K562 (cell line): ENCODE results near the gene SORCS2. TPM values are rescaled to one million over a fixed set of nuclear protein-coding genes. Genes with fewer than 3 reads are reported as not detected.

Experiments
- ATAC-seq: fragments of 200-7000 bp; cut with Tn5 transposase; 3 replicates; pipeline ENCODE4 v1.9.1; 2020; ENCODE audit warnings: moderate library complexity
- BruUV-seq: library from RNA; stranded (reverse); fragments of 400-500 nt; replicated peaks from 2 replicates; lab custom pipeline; 2021; lab: Mats Ljungman, UMichigan
- CTCF ChIA-PET: fragments of 300-600 bp; formaldehyde crosslinking; extraction: SDS; loops from one replicate; lab custom pipeline; 2021; ENCODE audit warnings: low intra/inter-chr PET ratio; lab: Yijun Ruan, JAX
- POLR2A ChIA-PET: fragments of 300-600, 350-650 bp; sonication (Branson Sonifier 250); formaldehyde crosslinking; extraction: SDS; loops from one replicate; lab custom pipeline; 2021; ENCODE audit warnings: antibody characterized with exemption, inconsistent platforms; lab: Yijun Ruan, JAX
- DNase-seq, 4 experiments: peaks; one replicate each; pipeline versions ENCODE4 v3.0.0 to v3.0.0-alpha.2; 2011 to 2018; ENCODE audit warnings: low spot score in 3 of 4, mixed read lengths in 3 of 4; ENCODE audit errors: extremely low read depth in 1 of 4
- FAIRE-seq: peaks from 2 replicates; lab custom pipeline; 2011; peaks lifted over from hg19 to GRCh38; lab: Jason Lieb, UNC
- H2AFZ ChIP-seq: 2 replicates; pipeline ENCODE4 v1.6.0; 2011; ENCODE audit warnings: low read depth, low read length, control low read depth, inconsistent platforms
- H3K27ac ChIP-seq: fragments of 200-600 bp; 3 replicates; pipeline ENCODE4 v1.8.0; 2011; ENCODE audit warnings: low read depth, mild to moderate bottlenecking, control low read depth, inconsistent platforms, low read length, moderate library complexity, mixed read lengths; ENCODE audit errors: extremely low read depth
- H3K27me3 ChIP-seq, 2 experiments: fragments of 300-600 bp in 1 of 2; 2 replicates in 1 of 2; 3 replicates in 1 of 2; pipeline versions ENCODE4 v1.6.0 to v1.8.0; 2011; ENCODE audit warnings: inconsistent platforms in 2 of 2, low read length in 2 of 2, mild to moderate bottlenecking in 1 of 2, mixed read lengths in 1 of 2, moderate library complexity in 1 of 2; ENCODE audit not compliant: control insufficient read depth in 2 of 2, insufficient read depth in 2 of 2
- H3K36me3 ChIP-seq: fragments of 300-600 bp; 3 replicates; pipeline ENCODE4 v1.8.0; 2011; ENCODE audit warnings: mild to moderate bottlenecking, low read length, inconsistent platforms; ENCODE audit not compliant: control insufficient read depth, insufficient read depth
- H3K4me1 ChIP-seq, 2 experiments: fragments of 200-600 bp in 1 of 2; replicated peaks in 1 of 2; 2 replicates in 1 of 2; 3 replicates in 1 of 2; pipeline versions ENCODE4 v1.5.1 to v1.8.0; 2011; ENCODE audit warnings: inconsistent platforms in 2 of 2, low read length in 2 of 2, mild to moderate bottlenecking in 1 of 2, mixed read lengths in 1 of 2, moderate library complexity in 1 of 2; ENCODE audit not compliant: control insufficient read depth in 2 of 2, insufficient read depth in 2 of 2
- H3K4me2 ChIP-seq: 2 replicates; pipeline ENCODE4 v1.6.1; 2011; ENCODE audit warnings: low read length, control low read depth, inconsistent platforms, mixed read lengths; ENCODE audit not compliant: insufficient read depth
- H3K4me3 ChIP-seq: fragments of 200-600 bp; sonication (generic), shearing (Covaris generic); 2 replicates; pipeline ENCODE4 v1.5.1; 2016; ENCODE audit warnings: control low read depth, inconsistent platforms
- H3K79me2 ChIP-seq: fragments of 200-600 bp; 3 replicates; pipeline ENCODE4 v1.8.0; 2011; ENCODE audit warnings: low read length, inconsistent platforms; ENCODE audit not compliant: control insufficient read depth, insufficient read depth
- H3K9ac ChIP-seq, 2 experiments: 2 replicates each; pipeline versions ENCODE4 v1.6.0 to v1.6.1; 2011; ENCODE audit warnings: low read depth in 2 of 2, low read length in 2 of 2, control low read depth in 1 of 2, inconsistent platforms in 1 of 2, mild to moderate bottlenecking in 1 of 2, mixed read lengths in 1 of 2; ENCODE audit not compliant: insufficient read depth in 1 of 2
- H3K9me1 ChIP-seq: one replicate; pipeline ENCODE4 v1.6.0; 2011; ENCODE audit warnings: inconsistent platforms, mild to moderate bottlenecking, low read length, moderate library complexity; ENCODE audit not compliant: control insufficient read depth, insufficient read depth
- H3K9me3 ChIP-seq: replicated peaks from 2 replicates; pipeline ENCODE4 v1.5.1; 2011; ENCODE audit warnings: low read depth, low read length, inconsistent platforms; ENCODE audit not compliant: control insufficient read depth, insufficient read depth
- H4K20me1 ChIP-seq: replicated peaks from 2 replicates; pipeline ENCODE4 v1.6.1; 2011; ENCODE audit warnings: low read length, inconsistent platforms, mixed read lengths; ENCODE audit not compliant: control insufficient read depth, insufficient read depth
- CBX8 ChIP-seq: fragments of 200-600 bp; sonication (generic); IDR thresholded peaks from 2 replicates; pipeline ENCODE4 v1.6.1; 2012; ENCODE audit warnings: borderline replicate concordance, mixed run types, low read depth, mild to moderate bottlenecking, moderate library complexity, mixed read lengths, low read length, control low read depth, inconsistent platforms; ENCODE audit not compliant: poor library complexity, severe bottlenecking; ENCODE audit errors: extremely low read depth
- CEBPG ChIP-seq, 3 experiments: fragments of 200-800 bp in 1 of 3; sonication (Bioruptor generic) in 1 of 3; sonication (generic) in 1 of 3; formaldehyde crosslinking in 1 of 3; IDR thresholded peaks in 2 of 3; conservative IDR thresholded peaks in 1 of 3; 2 replicates each; pipeline versions ENCODE4 v1.6.1 to v1.8.0; 2016 to 2022; ENCODE audit warnings: missing compliant biosample characterization in 2 of 3, missing genetic modification characterization in 2 of 3, mild to moderate bottlenecking in 1 of 3, missing genetic modification reagents in 1 of 3
- CXXC5 ChIP-seq: fragments of 250-450 bp; sonication (Bioruptor Pico); IDR thresholded peaks from 2 replicates; pipeline ENCODE4 v1.8.0; 2022; ENCODE audit warnings: inconsistent platforms, mild to moderate bottlenecking, moderate library complexity
- FIP1L1 ChIP-seq: fragments of 200-400 bp; formaldehyde crosslinking; IDR thresholded peaks from 2 replicates; pipeline ENCODE4 v1.6.1; 2018; ENCODE audit warnings: mild to moderate bottlenecking, low read depth, low read length; ENCODE audit not compliant: poor library complexity, severe bottlenecking
- FOXP1 ChIP-seq: sonication (generic); formaldehyde crosslinking; IDR thresholded peaks from 2 replicates; pipeline ENCODE4 v1.8.0; 2022; ENCODE audit warnings: mild to moderate bottlenecking, missing genetic modification reagents
- GMEB1 ChIP-seq: fragments of 250-450 bp; sonication (Bioruptor Pico); IDR thresholded peaks from 2 replicates; pipeline ENCODE4 v1.4.0; 2020; ENCODE audit warnings: mild to moderate bottlenecking
- PCBP2 ChIP-seq: fragments of 200-400 bp; formaldehyde crosslinking; IDR thresholded peaks from 2 replicates; pipeline ENCODE4 v1.6.1; 2018; ENCODE audit warnings: low read length, low read depth, mild to moderate bottlenecking, moderate library complexity; ENCODE audit not compliant: poor library complexity, severe bottlenecking
- PHB ChIP-seq: fragments of 250-450 bp; sonication (Bioruptor Pico); IDR thresholded peaks from 2 replicates; pipeline ENCODE4 v1.5.0; 2021
- PHF21A ChIP-seq: fragments of 450-650 bp; IDR thresholded peaks from 2 replicates; pipeline ENCODE4 v1.6.1; 2017; ENCODE audit warnings: low read depth, borderline replicate concordance
- POLR3A ChIP-seq: IDR thresholded peaks from 2 replicates; pipeline ENCODE4 v1.6.1; 2011; ENCODE audit warnings: borderline replicate concordance, mild to moderate bottlenecking, moderate library complexity; ENCODE audit not compliant: insufficient read length, insufficient read depth; ENCODE audit errors: extremely low read depth
- PTBP1 ChIP-seq: fragments of 200-400 bp; formaldehyde crosslinking; IDR thresholded peaks from 2 replicates; pipeline ENCODE4 v1.6.1; 2017; ENCODE audit warnings: low read depth, low read length
- SMAD2 ChIP-seq: fragments of 150-350 bp; IDR thresholded peaks from 2 replicates; pipeline ENCODE4 v1.6.1; 2014; ENCODE audit warnings: low read depth, mild to moderate bottlenecking, low read length
- TAF1 ChIP-seq: IDR thresholded peaks from 2 replicates; pipeline ENCODE4 v1.6.1; 2011; ENCODE audit warnings: mild to moderate bottlenecking, low read length, moderate library complexity; ENCODE audit not compliant: insufficient read depth, control insufficient read depth, severe bottlenecking; ENCODE audit errors: extremely low read depth
- TCFL5 ChIP-seq: fragments of 250-450 bp; sonication (Bioruptor Pico); conservative IDR thresholded peaks from 2 replicates; pipeline ENCODE4 v1.6.1; 2021; ENCODE audit warnings: mild to moderate bottlenecking, moderate library complexity, matching md5 sums
- ZBTB26 ChIP-seq: fragments of 450-650 bp; formaldehyde crosslinking; IDR thresholded peaks from 2 replicates; pipeline ENCODE4 v1.4.0; 2022; ENCODE audit warnings: missing genetic modification characterization
- ZHX1 ChIP-seq: fragments of 150-350 bp; conservative IDR thresholded peaks from 2 replicates; pipeline ENCODE4 v1.6.1; 2014; ENCODE audit warnings: low read length
- ZNF561 ChIP-seq: fragments of 450-650 bp; formaldehyde crosslinking; conservative IDR thresholded peaks from 2 replicates; pipeline ENCODE4 v1.4.0; 2020; ENCODE audit warnings: mild to moderate bottlenecking, moderate library complexity
- WGBS: fragments of 100-300 bp; shearing (Covaris generic); methylation state at CpG from one replicate; pipeline ENCODE4 v1.1.6; 2016; ENCODE audit warnings: low coverage, mixed read lengths; ENCODE audit not compliant: insufficient coverage; ENCODE audit errors: missing lambda C conversion rate; 5-methylcytosine and 5-hydroxymethylcytosine counted together
- in situ Hi-C: fragments of 300-500 bp; cut with MboI; formaldehyde crosslinking; loops from 4 replicates; pipeline ENCODE4 v1.15.0; 2018; ENCODE audit warnings: inconsistent platforms, mixed read lengths
- intact Hi-C: fragments of 100-400 bp; cut with micrococcal nuclease; formaldehyde crosslinking; loops from 2 replicates; pipeline ENCODE4 v1.14.2; 2022
- polyA plus RNA-seq, 8 experiments: library from polyadenylated mRNA; depleted of rRNA in 4 of 8; stranded (reverse) in 5 of 8; unstranded in 3 of 8; fragments of >200 nt; fragmentation: Nextera tagmentation in 2 of 8; fragmentation: Illumina TruSeq in 1 of 8; extraction: Ambion mirVana in 2 of 8; extraction: Trizol in 1 of 8; gene quantifications; 2 replicates each; pipeline versions ENCODE4 v1.2.1 to v1.2.3, GENCODE V29; 2011 to 2014; ENCODE audit warnings: inconsistent platforms in 1 of 8, missing spikeins in 1 of 8
- total RNA-seq, 7 experiments: library from RNA; depleted of rRNA in 6 of 7; stranded (reverse); fragments of >200 nt in 6 of 7; fragmentation: Illumina TruSeq in 2 of 7; extraction: Trizol in 2 of 7; gene quantifications; 2 replicates each; pipeline versions ENCODE4 v1.2.1 to v1.2.3, GENCODE V29; 2011 to 2021; ENCODE audit warnings: low replicate concordance in 1 of 7

The SORCS2 gene
- total and polyA plus RNA-seq, 9 of the 15 experiments (the other 6 are each of a cell fraction or from before 2014, with no cell fraction given) = not detected

GRCh38 chr4:7549866-7550265, 357.5 kb downstream of the SORCS2 start:
- 1% methylated on average over 7 of the region's 7 CpGs for WGBS
- CTCF ChIA-PET = no interaction called here
- Histone ChIP-seq H3K4me2 (no peak overlapping the region), H3K9me1 (no peaks in the 10 kb centered on the region), H3K4me3 (no peak overlapping the region), H3K36me3 (no peaks in the 10 kb centered on the region), H3K27me3 (no peaks in the 10 kb centered on the region; a peak in 1 of 5 replicates), H2AFZ (no peak overlapping the region), H3K9ac (no peak overlapping the region), H3K4me1 (no peaks in the 10 kb centered on the region), H3K27ac (no peak overlapping the region), H4K20me1 (no peaks in the 10 kb centered on the region), H3K9me3 (no peaks in the 10 kb centered on the region), H3K79me2 (no peaks in the 10 kb centered on the region)
- in situ Hi-C loops (no loop called here), intact Hi-C loops (no loop called here)
- POLR2A ChIA-PET = no interaction called here
- FAIRE-seq (no peak), ATAC-seq (no peak), DNase-seq (no peak)
- no TSS peak for BruUV-seq
- no peak for TF ChIP-seq TCFL5 (CRISPR knock-in tag)
- no peak for TF ChIP-seq PHB
- no peak for TF ChIP-seq CEBPG (CRISPR knock-in tag; IDR thresholded peaks at IDR 0.05)
- TF ChIP-seq CEBPG (tag; conservative IDR thresholded peaks at IDR 0.05 in 1 of 2, IDR thresholded peaks at IDR 0.05 in 1 of 2) = no peak
- TF ChIP-seq ZHX1 = no peak
- no peak for TF ChIP-seq SMAD2
- no peak for TF ChIP-seq CBX8
- no peak for TF ChIP-seq GMEB1 (CRISPR knock-in tag)
- TF ChIP-seq TAF1 = no peak
- no peak for TF ChIP-seq PHF21A
- TF ChIP-seq POLR3A = no peak
- TF ChIP-seq ZBTB26 (CRISPR knock-in tag) = no peak
- TF ChIP-seq CXXC5 (CRISPR knock-in tag) = no peak
- TF ChIP-seq ZNF561 (CRISPR knock-in tag) = no peak
- no peak for TF ChIP-seq PTBP1
- no peak for TF ChIP-seq FOXP1 (CRISPR knock-in tag)
- no peak for TF ChIP-seq FIP1L1
- TF ChIP-seq PCBP2 = no peak
